HTERT RPE-1 (cell line): Measurements from ENCODE around the gene ZBTB7C.

Experiments
- in situ Hi-C: fragments of 300-500 bp; cut with MboI; formaldehyde crosslinking; loops from 4 replicates; pipeline ENCODE4 v1.14.3; 2020; ENCODE audit warnings: low sequenced_read_pairs

Gene ZBTB7C

GRCh38 chr18:48011926-48012465 is 397.2 kb downstream of the ZBTB7C start:
- in situ Hi-C loops = no loop called here

GRCh38 chr18:48010264-48010663 is 398.9 kb downstream of the ZBTB7C start:
- in situ Hi-C loops = no loop called here

- in situ Hi-C loops = no loop called here
Observed at GRCh38 chr18:48009116-48009745, 400.0 kb downstream of the ZBTB7C start.

GRCh38 chr18:48007955-48008701 is 401.1 kb downstream of the ZBTB7C start:
- in situ Hi-C loops = no loop called here

- in situ Hi-C loops = no loop called here
Observed at GRCh38 chr18:48007381-48007780, 401.8 kb downstream of the ZBTB7C start.

- in situ Hi-C loops = no loop called here
Observed at GRCh38 chr18:48006415-48007175, 402.6 kb downstream of the ZBTB7C start.

GRCh38 chr18:48004577-48004976 is 404.6 kb downstream of the ZBTB7C start:
- in situ Hi-C loops = no loop called here

GRCh38 chr18:48003426-48004349 is 405.5 kb downstream of the ZBTB7C start:
- in situ Hi-C loops = no loop called here

- in situ Hi-C loops = no loop called here
Observed at GRCh38 chr18:48002933-48003365, 406.2 kb downstream of the ZBTB7C start.

GRCh38 chr18:48000701-48001100 is 408.5 kb downstream of the ZBTB7C start:
- in situ Hi-C loops = no loop called here

- in situ Hi-C loops = no loop called here
Observed at GRCh38 chr18:47999801-48000248, 409.4 kb downstream of the ZBTB7C start.

GRCh38 chr18:47997338-47997780 is 411.8 kb downstream of the ZBTB7C start:
- in situ Hi-C loops = no loop called here

GRCh38 chr18:47996091-47996541 is 413.1 kb downstream of the ZBTB7C start:
- in situ Hi-C loops = no loop called here

GRCh38 chr18:47995654-47996053 is 413.5 kb downstream of the ZBTB7C start:
- in situ Hi-C loops = no loop called here

GRCh38 chr18:47993409-47993808 is 415.8 kb downstream of the ZBTB7C start:
- in situ Hi-C loops = no loop called here

GRCh38 chr18:47992976-47993375 is 416.2 kb downstream of the ZBTB7C start:
- in situ Hi-C loops = no loop called here

- in situ Hi-C loops = no loop called here
Observed at GRCh38 chr18:47992266-47992665, 416.9 kb downstream of the ZBTB7C start.

- in situ Hi-C loops = no loop called here
Observed at GRCh38 chr18:47990981-47991380, 418.2 kb downstream of the ZBTB7C start.

- in situ Hi-C loops = no loop called here
Observed at GRCh38 chr18:47987388-47987699, 421.8 kb downstream of the ZBTB7C start.

GRCh38 chr18:47986620-47987387 is 422.4 kb downstream of the ZBTB7C start:
- in situ Hi-C loops = no loop called here
